GM23248 (cell line): ENCODE results near the gene BPGM. TPM values are rescaled to one million over a fixed set of nuclear protein-coding genes. Genes with fewer than 3 reads are reported as not detected.

Experiments used
- DNase-seq: peaks from one replicate; pipeline ENCODE4 v3.0.0-alpha.2; 2015
- H2AFZ ChIP-seq: fragments of 200-600 bp; sonication (generic); 2 replicates; pipeline ENCODE4 v1.6.1; 2016; ENCODE audit warnings: antibody characterized with exemption
- H3F3A ChIP-seq: fragments of 200-600 bp; sonication (generic); 2 replicates; pipeline ENCODE4 v1.6.1; 2016; ENCODE audit warnings: mild to moderate bottlenecking, antibody characterized with exemption, mixed run types; ENCODE audit not compliant: insufficient read depth
- H3K27ac ChIP-seq: fragments of 200-600 bp; sonication (generic); 2 replicates; pipeline ENCODE4 v1.5.1; 2016; ENCODE audit warnings: mild to moderate bottlenecking
- H3K27me3 ChIP-seq: fragments of 200-600 bp; sonication (generic); replicated peaks from 2 replicates; pipeline ENCODE4 v1.6.1; 2016; ENCODE audit warnings: mild to moderate bottlenecking; ENCODE audit not compliant: insufficient read depth
- H3K36me3 ChIP-seq: fragments of 200-600 bp; sonication (generic); 2 replicates; pipeline ENCODE4 v1.6.1; 2016; ENCODE audit warnings: low read depth, mild to moderate bottlenecking
- H3K4me1 ChIP-seq: fragments of 200-600 bp; sonication (generic); 2 replicates; pipeline ENCODE4 v1.6.1; 2016; ENCODE audit warnings: mild to moderate bottlenecking; ENCODE audit not compliant: insufficient read depth
- H3K4me2 ChIP-seq: fragments of 200-600 bp; sonication (generic); one replicate; pipeline ENCODE4 v1.6.1; 2016; ENCODE audit warnings: mild to moderate bottlenecking; ENCODE audit not compliant: unreplicated experiment
- H3K4me3 ChIP-seq: fragments of 200-600 bp; sonication (generic); 2 replicates; pipeline ENCODE4 v1.5.1; 2016; ENCODE audit warnings: mild to moderate bottlenecking
- H3K79me2 ChIP-seq: fragments of 200-600 bp; sonication (generic); 2 replicates; pipeline ENCODE4 v1.6.1; 2016; ENCODE audit warnings: mild to moderate bottlenecking; ENCODE audit not compliant: insufficient read depth
- H3K9ac ChIP-seq: fragments of 200-600 bp; sonication (generic); 2 replicates; pipeline ENCODE4 v1.6.1; 2016; ENCODE audit warnings: mild to moderate bottlenecking
- H3K9me2 ChIP-seq: fragments of 200-600 bp; sonication (generic); 2 replicates; pipeline ENCODE4 v1.6.1; 2016; ENCODE audit warnings: mixed run types, mild to moderate bottlenecking, moderate library complexity; ENCODE audit not compliant: insufficient read depth
- H3K9me3 ChIP-seq: fragments of 200-600 bp; sonication (generic); one replicate; pipeline ENCODE4 v1.6.1; 2017; ENCODE audit warnings: low read depth
- H4K20me1 ChIP-seq: fragments of 200-600 bp; sonication (generic); 2 replicates; pipeline ENCODE4 v1.6.0; 2016; ENCODE audit not compliant: insufficient read depth
- EZH2 ChIP-seq: fragments of 200-600 bp; sonication (generic); IDR thresholded peaks from 2 replicates; pipeline ENCODE4 v1.6.1; 2018; ENCODE audit warnings: antibody characterized with exemption, mild to moderate bottlenecking; ENCODE audit not compliant: insufficient read depth, poor library complexity, severe bottlenecking
- EZH2phosphoT487 ChIP-seq: fragments of 200-600 bp; sonication (generic); IDR thresholded peaks from 2 replicates; pipeline ENCODE4 v1.6.1; 2018; ENCODE audit warnings: antibody characterized with exemption, moderate library complexity, mild to moderate bottlenecking, low read depth; ENCODE audit not compliant: insufficient read depth
- WGBS, 2 experiments: methylation state at CpG; one replicate each; pipeline ENCODE4 v1.1.6; 2015 to 2017; ENCODE audit warnings: low lambda C conversion rate in 2 of 2, low coverage in 1 of 2; ENCODE audit errors: missing lambda C conversion rate in 2 of 2; 5-methylcytosine and 5-hydroxymethylcytosine counted together
- in situ Hi-C: fragments of 300-500 bp; cut with MboI; formaldehyde crosslinking; loops from 2 replicates; pipeline ENCODE4 v1.15.0; 2020
- polyA plus RNA-seq: library from polyadenylated mRNA; unstranded; fragments of >200 nt; fragmentation: Nextera tagmentation; extraction: Ambion mirVana; gene quantifications from 2 replicates; pipeline ENCODE4 v1.2.1, GENCODE V29; 2016
- total RNA-seq: library from RNA; depleted of rRNA; stranded (reverse); fragments of >200 nt; shearing (Covaris generic); gene quantifications from 2 replicates; pipeline ENCODE4 v1.2.3, GENCODE V29; 2014

BPGM gene
- total and polyA plus RNA-seq, 2 experiments from 2014 or later: 37.4 to 41.3 TPM

- peaks cover 17% of the 10 kb centered on the region; the same call in 1 of the 2 replicates for H3F3A ChIP-seq
- no peak overlapping the region for H3K27ac ChIP-seq
- no peak overlapping the region for H3K4me2 ChIP-seq
- H3K9me2 ChIP-seq: peaks cover 9% of the 10 kb centered on the region
- H3K4me1 ChIP-seq: peaks cover 13% of the 10 kb centered on the region
- no peak overlapping the region for H2AFZ ChIP-seq
- TF ChIP-seq EZH2phosphoT487 (no peak), EZH2 (no peak)
- no peaks in the 10 kb centered on the region for H3K9me3 ChIP-seq
- no peaks in the 10 kb centered on the region for H4K20me1 ChIP-seq
- no peaks in the 10 kb centered on the region for H3K79me2 ChIP-seq
- DNase-seq: no peak
- H3K27me3 ChIP-seq: no peaks in the 10 kb centered on the region
- no peak overlapping the region for H3K4me3 ChIP-seq
- H3K9ac ChIP-seq: no peak overlapping the region
- in situ Hi-C loops: no loop called here
- no peaks in the 10 kb centered on the region for H3K36me3 ChIP-seq
These were observed 17.2 kb upstream of the BPGM start for GRCh38 chr7:134629445-134629844.

- DNase-seq: no peak
- Histone ChIP-seq H3F3A (peaks cover 10% of the 10 kb centered on the region; the same call in 1 of the 2 replicates), H2AFZ (no peak overlapping the region), H3K9me2 (peaks cover 3% of the 10 kb centered on the region; the same call in 1 of the 2 replicates), H3K4me3 (no peak overlapping the region), H3K27ac (no peak overlapping the region), H3K79me2 (no peaks in the 10 kb centered on the region), H3K9me3 (no peaks in the 10 kb centered on the region), H3K27me3 (no peaks in the 10 kb centered on the region), H3K9ac (no peak overlapping the region), H3K4me1 (peaks cover 8% of the 10 kb centered on the region), H3K36me3 (no peaks in the 10 kb centered on the region), H3K4me2 (no peak overlapping the region), H4K20me1 (no peaks in the 10 kb centered on the region)
- WGBS, 2 experiments: 37 to 50% methylated on average over 1 of the region's 1 CpG
- TF ChIP-seq EZH2phosphoT487 (no peak), EZH2 (no peak)
- in situ Hi-C loops: no loop called here
These were observed 16.4 kb upstream of the BPGM start for GRCh38 chr7:134630237-134630636.

- H3K36me3 ChIP-seq: no peaks in the 10 kb centered on the region
- no peak overlapping the region for H3K27ac ChIP-seq
- H4K20me1 ChIP-seq: no peaks in the 10 kb centered on the region
- H3K79me2 ChIP-seq: no peaks in the 10 kb centered on the region
- no peak overlapping the region for H2AFZ ChIP-seq
- no peaks in the 10 kb centered on the region for H3K27me3 ChIP-seq
- TF ChIP-seq EZH2phosphoT487 (no peak), EZH2 (no peak)
- no peaks in the 10 kb centered on the region for H3K9me3 ChIP-seq
- no peak overlapping the region for H3K4me2 ChIP-seq
- H3K4me3 ChIP-seq: no peak overlapping the region
- in situ Hi-C loops: no loop called here
- peaks cover 7% of the 10 kb centered on the region; the same call in 1 of the 2 replicates for H3F3A ChIP-seq
- peaks cover 3% of the 10 kb centered on the region for H3K4me1 ChIP-seq
- no peak overlapping the region for H3K9ac ChIP-seq
- peaks cover 3% of the 10 kb centered on the region; the same call in 1 of the 2 replicates for H3K9me2 ChIP-seq
- peak; percentile 49 for DNase-seq
These were observed 15.8 kb upstream of the BPGM start for GRCh38 chr7:134630893-134631292.

GRCh38 chr7:134632052-134632451 lies 14.6 kb upstream of the BPGM start:
- H3K9ac ChIP-seq: no peak overlapping the region
- no peaks in the 10 kb centered on the region for H4K20me1 ChIP-seq
- no peaks in the 10 kb centered on the region for H3K4me1 ChIP-seq
- H3K9me3 ChIP-seq: no peaks in the 10 kb centered on the region
- in situ Hi-C loops: no loop called here
- H3K9me2 ChIP-seq: 0 out of 2 replicates have a peak, but pooled peaks cover 3% of the 10 kb centered on the region
- H3F3A ChIP-seq: no peaks in the 10 kb centered on the region
- no peak for DNase-seq
- no peaks in the 10 kb centered on the region for H3K36me3 ChIP-seq
- no peak for TF ChIP-seq EZH2
- no peak for TF ChIP-seq EZH2phosphoT487
- H2AFZ ChIP-seq: no peak overlapping the region
- no peaks in the 10 kb centered on the region for H3K27me3 ChIP-seq
- no peak overlapping the region for H3K4me2 ChIP-seq
- no peak overlapping the region for H3K4me3 ChIP-seq
- no peaks in the 10 kb centered on the region for H3K79me2 ChIP-seq
- H3K27ac ChIP-seq: no peak overlapping the region

GRCh38 chr7:134632937-134633540 lies 13.6 kb upstream of the BPGM start:
- no peaks in the 10 kb centered on the region for H3K4me1 ChIP-seq
- H3F3A ChIP-seq: no peaks in the 10 kb centered on the region
- H3K4me3 ChIP-seq: no peak overlapping the region
- TF ChIP-seq EZH2 (no peak), EZH2phosphoT487 (no peak)
- H3K27ac ChIP-seq: no peak overlapping the region
- H2AFZ ChIP-seq: no peak overlapping the region
- DNase-seq: peak; percentile 66
- no peak overlapping the region for H3K4me2 ChIP-seq
- WGBS, 2 experiments: 41 to 45% methylated on average over 5 of the region's 5 CpGs
- H3K9me3 ChIP-seq: no peaks in the 10 kb centered on the region
- no peaks in the 10 kb centered on the region for H3K79me2 ChIP-seq
- H3K9ac ChIP-seq: no peak overlapping the region
- in situ Hi-C loops: no loop called here
- no peaks in the 10 kb centered on the region for H3K36me3 ChIP-seq
- no peaks in the 10 kb centered on the region for H4K20me1 ChIP-seq
- no peaks in the 10 kb centered on the region for H3K27me3 ChIP-seq
- no peaks in the 10 kb centered on the region for H3K9me2 ChIP-seq
